HepG2 (cell line): Measurements from ENCODE around the gene GJD3. TPM values are rescaled to one million over a fixed set of nuclear protein-coding genes. Genes with fewer than 3 reads are reported as not detected.

Source experiments
- CEBPB ChIP-seq: IDR thresholded peaks from 2 replicates; pipeline ENCODE4 v1.6.1; 2011; ENCODE audit warnings: low read depth, low read length, improper control_type of control experiment, borderline replicate concordance
- FLYWCH1 ChIP-seq: sonication (generic); formaldehyde crosslinking; IDR thresholded peaks from 2 replicates; pipeline ENCODE4 v1.8.1; 2023; ENCODE audit warnings: mild to moderate bottlenecking, missing genetic modification reagents
- GATAD1 ChIP-seq: IDR thresholded peaks from 2 replicates; pipeline ENCODE4 v1.6.1; 2016; ENCODE audit warnings: missing genetic modification reagents, missing compliant biosample characterization
- HNRNPLL ChIP-seq: fragments of 200-400 bp; formaldehyde crosslinking; IDR thresholded peaks from 2 replicates; pipeline ENCODE4 v1.6.1; 2017; ENCODE audit warnings: mild to moderate bottlenecking, low read depth, low read length; ENCODE audit not compliant: poor library complexity, severe bottlenecking
- JDP2 ChIP-seq: sonication (generic); formaldehyde crosslinking; IDR thresholded peaks from 2 replicates; pipeline ENCODE4 v1.8.1; 2022; ENCODE audit warnings: missing genetic modification reagents, borderline replicate concordance
- KLF11 ChIP-seq: IDR thresholded peaks from 2 replicates; pipeline ENCODE4 v1.6.1; 2016; ENCODE audit warnings: missing compliant biosample characterization
- MYC ChIP-seq: sonication (generic); formaldehyde crosslinking; IDR thresholded peaks from 2 replicates; pipeline ENCODE4 v1.9.0; 2021; ENCODE audit warnings: missing genetic modification reagents, borderline replicate concordance
- PCBP2 ChIP-seq: fragments of 200-400 bp; formaldehyde crosslinking; optimal IDR thresholded peaks from 2 replicates; pipeline ENCODE3; 2018; ENCODE audit warnings: low read length, low read depth; ENCODE audit not compliant: poor library complexity, severe bottlenecking
- SETDB1 ChIP-seq: sonication (generic); formaldehyde crosslinking; IDR thresholded peaks from 2 replicates; pipeline ENCODE4 v1.5.1; 2020; ENCODE audit warnings: missing genetic modification reagents, mild to moderate bottlenecking, borderline replicate concordance
- SRSF1 ChIP-seq: fragments of 200-400 bp; formaldehyde crosslinking; optimal IDR thresholded peaks from 2 replicates; pipeline ENCODE3; 2017; ENCODE audit warnings: mild to moderate bottlenecking, low read depth, low read length, moderate library complexity
- SRSF9 ChIP-seq: fragments of 200-400 bp; formaldehyde crosslinking; IDR thresholded peaks from 2 replicates; pipeline ENCODE4 v1.6.1; 2018; ENCODE audit warnings: borderline replicate concordance, mild to moderate bottlenecking, low read depth, low read length; ENCODE audit not compliant: insufficient read depth, poor library complexity, severe bottlenecking
- TBX2 ChIP-seq: sonication (generic); formaldehyde crosslinking; IDR thresholded peaks from 2 replicates; pipeline ENCODE4 v1.5.0; 2020; ENCODE audit warnings: missing genetic modification reagents, mild to moderate bottlenecking, borderline replicate concordance
- TP53 ChIP-seq: sonication (generic); formaldehyde crosslinking; conservative IDR thresholded peaks from 2 replicates; pipeline ENCODE4 v1.4.0; 2020; ENCODE audit warnings: missing genetic modification reagents
- ZKSCAN8 ChIP-seq: IDR thresholded peaks from 2 replicates; pipeline ENCODE4 v1.6.1; 2016; ENCODE audit warnings: borderline replicate concordance, missing genetic modification reagents, missing compliant biosample characterization
- ZNF10 ChIP-seq: sonication (generic); formaldehyde crosslinking; IDR thresholded peaks from 2 replicates; pipeline ENCODE4 v1.4.0; 2020; ENCODE audit warnings: mild to moderate bottlenecking, low read depth, missing genetic modification reagents, borderline replicate concordance
- ZNF17 ChIP-seq: sonication (generic); formaldehyde crosslinking; IDR thresholded peaks from 2 replicates; pipeline ENCODE4 v1.5.0; 2020; ENCODE audit warnings: mild to moderate bottlenecking, missing genetic modification reagents
- ZNF619 ChIP-seq: sonication (generic); formaldehyde crosslinking; IDR thresholded peaks from 2 replicates; pipeline ENCODE4 v1.4.0; 2020; ENCODE audit warnings: mild to moderate bottlenecking, missing genetic modification reagents
- ZNF660 ChIP-seq: sonication (generic); formaldehyde crosslinking; IDR thresholded peaks from 2 replicates; pipeline ENCODE4 v1.5.1; 2020; ENCODE audit warnings: mild to moderate bottlenecking, low read depth, missing genetic modification reagents, borderline replicate concordance
- ZNF713 ChIP-seq: sonication (generic); formaldehyde crosslinking; IDR thresholded peaks from 2 replicates; pipeline ENCODE4 v1.4.0; 2020; ENCODE audit warnings: mild to moderate bottlenecking, missing genetic modification reagents
- ZNF841 ChIP-seq: sonication (generic); formaldehyde crosslinking; IDR thresholded peaks from 2 replicates; pipeline ENCODE4 v1.8.1; 2023; ENCODE audit warnings: missing genetic modification reagents, borderline replicate concordance
- ZSCAN22 ChIP-seq: sonication (generic); formaldehyde crosslinking; IDR thresholded peaks from 2 replicates; pipeline ENCODE4 v1.4.0; 2020; ENCODE audit warnings: mild to moderate bottlenecking, missing genetic modification reagents
- polyA plus RNA-seq, 8 experiments: library from polyadenylated mRNA; depleted of rRNA in 3 of 8; stranded (reverse) in 7 of 8; unstranded in 1 of 8; fragments of >200 nt; fragmentation: Illumina TruSeq in 4 of 8; extraction: Trizol in 4 of 8; gene quantifications; 2 replicates each; pipeline versions ENCODE4 v1.2.1 to v1.2.3, GENCODE V29; 2011 to 2016; ENCODE audit warnings: low read depth in 4 of 8, missing spikeins in 1 of 8, mixed read lengths in 1 of 8; ENCODE audit not compliant: insufficient read depth in 1 of 8
- total RNA-seq, 5 experiments: library from RNA; depleted of rRNA; stranded (reverse); fragments of >200 nt; fragmentation: Illumina TruSeq; extraction: Trizol; gene quantifications; 2 replicates each; pipeline ENCODE4 v1.2.3, GENCODE V29; 2016; ENCODE audit warnings: low read depth in 1 of 5
- TF ChIP-seq, protein P1 (sequence below): sonication (generic); formaldehyde crosslinking; IDR thresholded peaks from 2 replicates; pipeline ENCODE4 v1.4.0; 2020; ENCODE audit warnings: missing genetic modification reagents
- TF ChIP-seq, protein P2 (sequence below): sonication (generic); formaldehyde crosslinking; IDR thresholded peaks from 2 replicates; pipeline ENCODE4 v1.5.1; 2020; ENCODE audit warnings: missing genetic modification reagents, mild to moderate bottlenecking, borderline replicate concordance
- TF ChIP-seq, protein P3 (sequence below): IDR thresholded peaks from 2 replicates; pipeline ENCODE4 v1.6.1; 2012; ENCODE audit warnings: inconsistent platforms
- TF ChIP-seq, protein P4 (sequence below): sonication (generic); formaldehyde crosslinking; conservative IDR thresholded peaks from 2 replicates; pipeline ENCODE4 v1.4.0; 2020; ENCODE audit warnings: missing genetic modification reagents

Gene GJD3
- total and polyA plus RNA-seq, 2 of the 13 experiments (the other 11 are each of a cell fraction or from before 2014, with no cell fraction given), result not detected

DNA sequence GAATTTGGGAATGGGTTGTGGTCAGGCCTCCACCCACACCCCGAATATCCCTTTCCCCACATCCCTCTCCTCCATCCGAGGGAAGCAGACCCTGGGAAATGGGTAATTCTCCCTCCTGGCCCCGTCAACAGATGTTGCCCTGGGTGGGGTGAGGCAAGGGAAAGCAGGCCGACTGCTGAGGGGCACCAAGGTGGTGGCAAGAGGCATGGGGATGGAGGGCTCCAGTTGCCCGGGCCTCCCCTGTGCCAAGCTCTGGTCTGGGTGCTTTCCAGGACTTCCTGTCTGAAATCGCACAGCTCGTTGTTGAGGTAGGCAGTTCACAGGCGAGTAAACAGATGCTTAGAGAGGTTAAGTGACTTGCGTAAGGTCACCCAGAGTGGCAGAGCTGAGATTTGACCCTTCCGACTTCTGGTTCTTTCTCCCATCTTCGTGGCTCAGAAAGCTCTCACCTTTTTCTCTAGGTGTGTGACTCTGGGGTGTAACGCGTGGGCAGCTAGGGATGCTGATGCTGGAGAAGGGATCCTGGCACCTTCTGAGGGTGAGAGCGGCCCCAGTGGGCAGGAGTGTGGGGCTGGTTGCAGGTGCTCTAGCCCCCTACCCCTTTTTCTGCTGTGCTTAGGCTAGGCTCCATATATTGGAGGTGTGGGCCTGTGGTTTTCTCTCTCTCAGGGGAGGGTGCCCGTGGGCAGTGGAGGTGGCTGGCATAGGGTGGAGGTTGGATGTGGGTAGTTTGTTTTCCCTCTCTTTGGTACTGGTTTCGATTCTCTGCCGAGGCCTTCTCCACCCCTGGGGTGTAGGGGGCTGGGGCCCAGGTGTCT lies 38.3 kb downstream of the GJD3 start (continued):
- TF ChIP-seq FLYWCH1 (CRISPR knock-in tag), result no peak
- no peak for TF ChIP-seq KLF11 (CRISPR knock-in tag)
- no peak for TF ChIP-seq SRSF9
- TF ChIP-seq GATAD1 (CRISPR knock-in tag), result no peak
- peak; percentile 74; the same call in 1 of the 2 replicates for TF ChIP-seq CEBPB
- TF ChIP-seq HNRNPLL, result no peak
- TF ChIP-seq, protein P1, sequence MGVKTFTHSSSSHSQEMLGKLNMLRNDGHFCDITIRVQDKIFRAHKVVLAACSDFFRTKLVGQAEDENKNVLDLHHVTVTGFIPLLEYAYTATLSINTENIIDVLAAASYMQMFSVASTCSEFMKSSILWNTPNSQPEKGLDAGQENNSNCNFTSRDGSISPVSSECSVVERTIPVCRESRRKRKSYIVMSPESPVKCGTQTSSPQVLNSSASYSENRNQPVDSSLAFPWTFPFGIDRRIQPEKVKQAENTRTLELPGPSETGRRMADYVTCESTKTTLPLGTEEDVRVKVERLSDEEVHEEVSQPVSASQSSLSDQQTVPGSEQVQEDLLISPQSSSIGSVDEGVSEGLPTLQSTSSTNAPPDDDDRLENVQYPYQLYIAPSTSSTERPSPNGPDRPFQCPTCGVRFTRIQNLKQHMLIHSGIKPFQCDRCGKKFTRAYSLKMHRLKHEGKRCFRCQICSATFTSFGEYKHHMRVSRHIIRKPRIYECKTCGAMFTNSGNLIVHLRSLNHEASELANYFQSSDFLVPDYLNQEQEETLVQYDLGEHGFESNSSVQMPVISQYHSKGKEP (CRISPR knock-in tag), result no peak
- no peak for TF ChIP-seq TP53
- TF ChIP-seq MYC (CRISPR knock-in tag), result no peak
- TF ChIP-seq JDP2 (CRISPR knock-in tag), result no peak
- no peak for TF ChIP-seq ZNF17
- TF ChIP-seq, protein P2, sequence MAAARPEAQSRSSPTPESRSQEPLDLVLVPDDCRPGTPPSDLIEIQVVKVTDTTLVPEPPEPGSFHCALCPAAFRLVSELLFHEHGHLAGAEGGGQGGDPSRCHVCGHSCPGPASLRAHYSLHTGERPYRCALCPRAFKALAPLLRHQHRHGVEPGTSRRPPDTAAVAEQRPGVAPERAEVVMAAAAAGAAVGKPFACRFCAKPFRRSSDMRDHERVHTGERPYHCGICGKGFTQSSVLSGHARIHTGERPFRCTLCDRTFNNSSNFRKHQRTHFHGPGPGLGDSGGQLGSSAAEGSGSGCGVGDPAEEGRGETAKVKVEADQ (CRISPR knock-in tag), result no peak
- TF ChIP-seq, protein P3, sequence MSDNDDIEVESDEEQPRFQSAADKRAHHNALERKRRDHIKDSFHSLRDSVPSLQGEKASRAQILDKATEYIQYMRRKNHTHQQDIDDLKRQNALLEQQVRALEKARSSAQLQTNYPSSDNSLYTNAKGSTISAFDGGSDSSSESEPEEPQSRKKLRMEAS, result 0 out of 2 replicates have a peak, but pooled peaks have one; percentile 11
- TF ChIP-seq, protein P4, sequence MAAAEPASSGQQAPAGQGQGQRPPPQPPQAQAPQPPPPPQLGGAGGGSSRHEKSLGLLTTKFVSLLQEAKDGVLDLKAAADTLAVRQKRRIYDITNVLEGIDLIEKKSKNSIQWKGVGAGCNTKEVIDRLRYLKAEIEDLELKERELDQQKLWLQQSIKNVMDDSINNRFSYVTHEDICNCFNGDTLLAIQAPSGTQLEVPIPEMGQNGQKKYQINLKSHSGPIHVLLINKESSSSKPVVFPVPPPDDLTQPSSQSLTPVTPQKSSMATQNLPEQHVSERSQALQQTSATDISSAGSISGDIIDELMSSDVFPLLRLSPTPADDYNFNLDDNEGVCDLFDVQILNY (CRISPR knock-in tag), result no peak
- no peak for TF ChIP-seq ZNF713 (CRISPR knock-in tag)
- no peak for TF ChIP-seq ZNF619
- TF ChIP-seq ZNF10 (CRISPR knock-in tag), result no peak
- TF ChIP-seq PCBP2, result no peak
- no peak for TF ChIP-seq ZNF660 (CRISPR knock-in tag)
- no peak for TF ChIP-seq ZKSCAN8
- TF ChIP-seq TBX2 (CRISPR knock-in tag), result no peak
- TF ChIP-seq SRSF1, result no peak
- TF ChIP-seq SETDB1 (CRISPR knock-in tag), result no peak
- no peak for TF ChIP-seq ZNF841 (CRISPR knock-in tag)
- TF ChIP-seq ZSCAN22 (CRISPR knock-in tag), result no peak
